22Rv1 (cell line): ENCODE measurements around the gene C14orf119.

Experiments
- ZFX ChIP-seq: fragments of 450-650 bp; IDR thresholded peaks from 2 replicates; pipeline ENCODE4 v1.6.1; 2017; ENCODE audit warnings: antibody characterized with exemption, borderline replicate concordance
- TF ChIP-seq, protein P1 (sequence below): fragments of 450-650 bp; IDR thresholded peaks from 2 replicates; pipeline ENCODE4 v1.5.1; 2017; ENCODE audit warnings: mild to moderate bottlenecking

GRCh38 chr14:23129759-23130316 is 34.5 kb downstream of the C14orf119 start:
- TF ChIP-seq, protein P1, sequence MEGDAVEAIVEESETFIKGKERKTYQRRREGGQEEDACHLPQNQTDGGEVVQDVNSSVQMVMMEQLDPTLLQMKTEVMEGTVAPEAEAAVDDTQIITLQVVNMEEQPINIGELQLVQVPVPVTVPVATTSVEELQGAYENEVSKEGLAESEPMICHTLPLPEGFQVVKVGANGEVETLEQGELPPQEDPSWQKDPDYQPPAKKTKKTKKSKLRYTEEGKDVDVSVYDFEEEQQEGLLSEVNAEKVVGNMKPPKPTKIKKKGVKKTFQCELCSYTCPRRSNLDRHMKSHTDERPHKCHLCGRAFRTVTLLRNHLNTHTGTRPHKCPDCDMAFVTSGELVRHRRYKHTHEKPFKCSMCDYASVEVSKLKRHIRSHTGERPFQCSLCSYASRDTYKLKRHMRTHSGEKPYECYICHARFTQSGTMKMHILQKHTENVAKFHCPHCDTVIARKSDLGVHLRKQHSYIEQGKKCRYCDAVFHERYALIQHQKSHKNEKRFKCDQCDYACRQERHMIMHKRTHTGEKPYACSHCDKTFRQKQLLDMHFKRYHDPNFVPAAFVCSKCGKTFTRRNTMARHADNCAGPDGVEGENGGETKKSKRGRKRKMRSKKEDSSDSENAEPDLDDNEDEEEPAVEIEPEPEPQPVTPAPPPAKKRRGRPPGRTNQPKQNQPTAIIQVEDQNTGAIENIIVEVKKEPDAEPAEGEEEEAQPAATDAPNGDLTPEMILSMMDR = no peak
- no peak for TF ChIP-seq ZFX
